Measurements from ENCODE around the gene PTPN2. TPM values are rescaled to one million over a fixed set of nuclear protein-coding genes. Genes with fewer than 3 reads are reported as not detected.

The PTPN2 gene
- total and polyA plus RNA-seq, 2 donors (not counting 1 experiment from before 2014, with no cell fraction given) = 41.2 to 75.5 TPM

DNA sequence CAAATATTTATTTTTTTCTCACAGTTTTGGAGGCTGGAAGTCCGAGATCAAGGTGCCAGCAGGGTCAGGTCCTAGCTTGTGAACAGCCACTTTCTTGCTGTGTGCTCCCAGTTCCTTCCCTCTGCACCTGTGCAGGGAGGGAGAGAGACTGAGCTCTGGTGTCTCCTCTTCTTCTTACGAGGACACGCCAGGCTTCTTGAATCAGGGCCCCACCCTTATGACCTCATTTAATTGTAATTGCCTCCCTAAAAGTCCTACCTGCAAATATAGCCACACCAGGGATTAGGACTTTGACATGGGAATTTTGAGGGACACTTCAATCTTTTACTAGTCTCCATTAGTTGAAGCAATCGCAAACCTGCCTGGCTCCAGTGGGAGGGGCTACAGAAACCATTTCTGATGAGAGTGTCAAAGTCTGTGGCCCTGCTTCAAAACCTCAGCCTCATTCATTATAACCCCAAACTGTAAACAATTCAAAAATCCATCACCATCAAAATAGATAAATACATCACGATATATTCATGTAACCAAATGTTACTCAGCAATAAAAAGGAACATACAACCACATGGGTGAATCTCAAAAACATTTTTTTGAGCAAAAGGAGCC, 45.5 kb upstream of the PTPN2 start:
- no peak overlapping the region for H3K27ac ChIP-seq (ENCODE audit: low read length in 2 of 2)
- H3K36me3 ChIP-seq (replicated peaks in 1 of 2; ENCODE audit: control extremely low read depth in 1 of 2, control insufficient read depth in 1 of 2, extremely low read depth in 1 of 2, insufficient read depth in 2 of 2, low read length in 1 of 2) = no peaks in the 10 kb centered on the region
- 90% methylated on average over 2 of the region's 5 CpGs for WGBS (ENCODE audit: insufficient coverage)
- no peaks in the 10 kb centered on the region for H4K20me1 ChIP-seq (ENCODE audit: control insufficient read depth, insufficient read depth, low read length, poor library complexity, severe bottlenecking)
- ATAC-seq (ENCODE audit: low read depth) = no peak
- H2AFZ ChIP-seq (ENCODE audit: insufficient read depth, low read depth, low read length, poor library complexity, severe bottlenecking) = no peak overlapping the region
- ChIA-PET POLR2A (no interaction called here), CTCF (interaction anchor here (1.4 kb wide), 1 partner anchor 202 kb away, joined by 4 read pairs; no protein-coding TSS in a partner anchor)
- no peaks in the 10 kb centered on the region for H3K9me3 Mint-ChIP-seq (ENCODE audit: insufficient read depth)
- no peaks in the 10 kb centered on the region for H3K9me3 ChIP-seq (ENCODE audit: control extremely low read depth in 1 of 3, control insufficient read depth in 2 of 3, insufficient read depth in 1 of 3, low read length in 2 of 3)
- no peak overlapping the region for H3K27ac Mint-ChIP-seq
- no peaks in the 10 kb centered on the region for H3K4me1 ChIP-seq (ENCODE audit: control insufficient read depth in 2 of 2, insufficient read depth in 2 of 2, low read length in 2 of 2)
- no peak overlapping the region for H3K4me3 Mint-ChIP-seq
- peaks cover under 1% of the 10 kb centered on the region for H3K4me1 Mint-ChIP-seq
- DNase-seq = no peak
- no peak overlapping the region for H3K9ac ChIP-seq (ENCODE audit: low read length)
- TF ChIP-seq, protein P1, sequence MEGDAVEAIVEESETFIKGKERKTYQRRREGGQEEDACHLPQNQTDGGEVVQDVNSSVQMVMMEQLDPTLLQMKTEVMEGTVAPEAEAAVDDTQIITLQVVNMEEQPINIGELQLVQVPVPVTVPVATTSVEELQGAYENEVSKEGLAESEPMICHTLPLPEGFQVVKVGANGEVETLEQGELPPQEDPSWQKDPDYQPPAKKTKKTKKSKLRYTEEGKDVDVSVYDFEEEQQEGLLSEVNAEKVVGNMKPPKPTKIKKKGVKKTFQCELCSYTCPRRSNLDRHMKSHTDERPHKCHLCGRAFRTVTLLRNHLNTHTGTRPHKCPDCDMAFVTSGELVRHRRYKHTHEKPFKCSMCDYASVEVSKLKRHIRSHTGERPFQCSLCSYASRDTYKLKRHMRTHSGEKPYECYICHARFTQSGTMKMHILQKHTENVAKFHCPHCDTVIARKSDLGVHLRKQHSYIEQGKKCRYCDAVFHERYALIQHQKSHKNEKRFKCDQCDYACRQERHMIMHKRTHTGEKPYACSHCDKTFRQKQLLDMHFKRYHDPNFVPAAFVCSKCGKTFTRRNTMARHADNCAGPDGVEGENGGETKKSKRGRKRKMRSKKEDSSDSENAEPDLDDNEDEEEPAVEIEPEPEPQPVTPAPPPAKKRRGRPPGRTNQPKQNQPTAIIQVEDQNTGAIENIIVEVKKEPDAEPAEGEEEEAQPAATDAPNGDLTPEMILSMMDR (IDR thresholded peaks at IDR 0.05) = no peak
- TF ChIP-seq EZH2 (IDR thresholded peaks at IDR 0.05; ENCODE audit: borderline replicate concordance, insufficient read depth, low read depth, low read length, poor library complexity, severe bottlenecking) = no peak
- no peak overlapping the region for H3K4me2 ChIP-seq (replicated peaks; ENCODE audit: low read depth, low read length, poor library complexity, severe bottlenecking)
- intact Hi-C loops (cut with micrococcal nuclease) = no loop called here
- H3K79me2 ChIP-seq (ENCODE audit: control insufficient read depth, insufficient read depth, low read length) = no peaks in the 10 kb centered on the region
- peaks cover 2% of the 10 kb centered on the region for H3K27me3 Mint-ChIP-seq
- no peak overlapping the region for H3K4me3 ChIP-seq (ENCODE audit: control extremely low read depth in 1 of 5, extremely low read depth in 1 of 5, insufficient read depth in 1 of 5, low read depth in 2 of 5, low read length in 4 of 5)
- H3K27me3 ChIP-seq (replicated peaks in 1 of 4; ENCODE audit: control extremely low read depth in 1 of 4, control insufficient read depth in 3 of 4, insufficient read depth in 4 of 4, low read length in 3 of 4) = no peaks in the 10 kb centered on the region

- Mint-ChIP-seq H3K9me3 (ENCODE audit: insufficient read depth) (no peaks in the 10 kb centered on the region), H3K27ac (no peak overlapping the region), H3K4me3 (no peak overlapping the region), H3K27me3 (no peaks in the 10 kb centered on the region), H3K4me1 (no peaks in the 10 kb centered on the region)
- Histone ChIP-seq H3K27me3 (replicated peaks in 1 of 4; ENCODE audit: control extremely low read depth in 1 of 4, control insufficient read depth in 3 of 4, insufficient read depth in 4 of 4, low read length in 3 of 4) (no peaks in the 10 kb centered on the region), H3K4me1 (ENCODE audit: control insufficient read depth in 2 of 2, insufficient read depth in 2 of 2, low read length in 2 of 2) (no peaks in the 10 kb centered on the region), H3K9me3 (ENCODE audit: control extremely low read depth in 1 of 3, control insufficient read depth in 2 of 3, insufficient read depth in 1 of 3, low read length in 2 of 3) (no peaks in the 10 kb centered on the region), H3K36me3 (replicated peaks in 1 of 2; ENCODE audit: control extremely low read depth in 1 of 2, control insufficient read depth in 1 of 2, extremely low read depth in 1 of 2, insufficient read depth in 2 of 2, low read length in 1 of 2) (no peaks in the 10 kb centered on the region), H3K27ac (ENCODE audit: low read length in 2 of 2) (no peak overlapping the region), H4K20me1 (ENCODE audit: control insufficient read depth, insufficient read depth, low read length, poor library complexity, severe bottlenecking) (no peaks in the 10 kb centered on the region), H3K4me3 (ENCODE audit: control extremely low read depth in 1 of 5, extremely low read depth in 1 of 5, insufficient read depth in 1 of 5, low read depth in 2 of 5, low read length in 4 of 5) (no peak overlapping the region), H2AFZ (ENCODE audit: insufficient read depth, low read depth, low read length, poor library complexity, severe bottlenecking) (no peak overlapping the region), H3K79me2 (ENCODE audit: control insufficient read depth, insufficient read depth, low read length) (no peaks in the 10 kb centered on the region), H3K4me2 (replicated peaks; ENCODE audit: low read depth, low read length, poor library complexity, severe bottlenecking) (no peak overlapping the region), H3K9ac (ENCODE audit: low read length) (no peak overlapping the region)
- TF ChIP-seq EZH2 (IDR thresholded peaks at IDR 0.05; ENCODE audit: borderline replicate concordance, insufficient read depth, low read depth, low read length, poor library complexity, severe bottlenecking) = no peak
- TF ChIP-seq, protein P1 (IDR thresholded peaks at IDR 0.05) = no peak
- no CpG with 5 or more reads among the region's 5 CpGs for WGBS (ENCODE audit: insufficient coverage)
- ChIA-PET CTCF (interaction anchor here (1.4 kb wide), 1 partner anchor 201 kb away, joined by 4 read pairs; no protein-coding TSS in a partner anchor), POLR2A (no interaction called here)
- no peak for DNase-seq
- ATAC-seq (ENCODE audit: low read depth) = no peak
- intact Hi-C loops (cut with micrococcal nuclease) = no loop called here
These were observed 44.6 kb upstream of the PTPN2 start for GRCh38 chr18:12928641-12929040.

Measured in B cell (primary cell).